ENCODE results near the gene BABAM2.

- TF ChIP-seq NFE2L2 (IDR thresholded peaks at IDR 0.05; ENCODE audit: low read depth, low read length) (no peak), POLR2A (IDR thresholded peaks at IDR 0.05; ENCODE audit: low read depth, low read length) (no peak), BHLHE40 (IDR thresholded peaks at IDR 0.05; ENCODE audit: low read depth, low read length) (no peak), RFX5 (IDR thresholded peaks at IDR 0.05; ENCODE audit: low read depth, low read length) (no peak), SMC3 (IDR thresholded peaks at IDR 0.05; ENCODE audit: low read depth, low read length) (no peak)
- TF ChIP-seq, protein P1, sequence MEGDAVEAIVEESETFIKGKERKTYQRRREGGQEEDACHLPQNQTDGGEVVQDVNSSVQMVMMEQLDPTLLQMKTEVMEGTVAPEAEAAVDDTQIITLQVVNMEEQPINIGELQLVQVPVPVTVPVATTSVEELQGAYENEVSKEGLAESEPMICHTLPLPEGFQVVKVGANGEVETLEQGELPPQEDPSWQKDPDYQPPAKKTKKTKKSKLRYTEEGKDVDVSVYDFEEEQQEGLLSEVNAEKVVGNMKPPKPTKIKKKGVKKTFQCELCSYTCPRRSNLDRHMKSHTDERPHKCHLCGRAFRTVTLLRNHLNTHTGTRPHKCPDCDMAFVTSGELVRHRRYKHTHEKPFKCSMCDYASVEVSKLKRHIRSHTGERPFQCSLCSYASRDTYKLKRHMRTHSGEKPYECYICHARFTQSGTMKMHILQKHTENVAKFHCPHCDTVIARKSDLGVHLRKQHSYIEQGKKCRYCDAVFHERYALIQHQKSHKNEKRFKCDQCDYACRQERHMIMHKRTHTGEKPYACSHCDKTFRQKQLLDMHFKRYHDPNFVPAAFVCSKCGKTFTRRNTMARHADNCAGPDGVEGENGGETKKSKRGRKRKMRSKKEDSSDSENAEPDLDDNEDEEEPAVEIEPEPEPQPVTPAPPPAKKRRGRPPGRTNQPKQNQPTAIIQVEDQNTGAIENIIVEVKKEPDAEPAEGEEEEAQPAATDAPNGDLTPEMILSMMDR (conservative IDR thresholded peaks at IDR 0.05; ENCODE audit: low read depth, low read length) = no peak
- TF ChIP-seq, protein P2, sequence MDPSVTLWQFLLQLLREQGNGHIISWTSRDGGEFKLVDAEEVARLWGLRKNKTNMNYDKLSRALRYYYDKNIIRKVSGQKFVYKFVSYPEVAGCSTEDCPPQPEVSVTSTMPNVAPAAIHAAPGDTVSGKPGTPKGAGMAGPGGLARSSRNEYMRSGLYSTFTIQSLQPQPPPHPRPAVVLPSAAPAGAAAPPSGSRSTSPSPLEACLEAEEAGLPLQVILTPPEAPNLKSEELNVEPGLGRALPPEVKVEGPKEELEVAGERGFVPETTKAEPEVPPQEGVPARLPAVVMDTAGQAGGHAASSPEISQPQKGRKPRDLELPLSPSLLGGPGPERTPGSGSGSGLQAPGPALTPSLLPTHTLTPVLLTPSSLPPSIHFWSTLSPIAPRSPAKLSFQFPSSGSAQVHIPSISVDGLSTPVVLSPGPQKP (IDR thresholded peaks at IDR 0.05; ENCODE audit: borderline replicate concordance, low read depth, low read length) = no peak
Observed at GRCh38 chr2:28168376-28168775, 277.8 kb downstream of the BABAM2 start.
